ENCODE measurements around the gene CYB5A. TPM values are rescaled to one million over a fixed set of nuclear protein-coding genes. Genes with fewer than 3 reads are reported as not detected.
A peak's percentile ranks its signal among the peaks of the same experiment; 100 is the strongest.
"Not testable (repeated sequence)": the region's sequence is repeated elsewhere in the genome, so short reads cannot be mapped to it uniquely, and the experiment has no call there.

Gene CYB5A, protein sequence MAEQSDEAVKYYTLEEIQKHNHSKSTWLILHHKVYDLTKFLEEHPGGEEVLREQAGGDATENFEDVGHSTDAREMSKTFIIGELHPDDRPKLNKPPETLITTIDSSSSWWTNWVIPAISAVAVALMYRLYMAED
- total RNA-seq, result 10 to 100 TPM; 48.5 to 51.5 TPM

DNA sequence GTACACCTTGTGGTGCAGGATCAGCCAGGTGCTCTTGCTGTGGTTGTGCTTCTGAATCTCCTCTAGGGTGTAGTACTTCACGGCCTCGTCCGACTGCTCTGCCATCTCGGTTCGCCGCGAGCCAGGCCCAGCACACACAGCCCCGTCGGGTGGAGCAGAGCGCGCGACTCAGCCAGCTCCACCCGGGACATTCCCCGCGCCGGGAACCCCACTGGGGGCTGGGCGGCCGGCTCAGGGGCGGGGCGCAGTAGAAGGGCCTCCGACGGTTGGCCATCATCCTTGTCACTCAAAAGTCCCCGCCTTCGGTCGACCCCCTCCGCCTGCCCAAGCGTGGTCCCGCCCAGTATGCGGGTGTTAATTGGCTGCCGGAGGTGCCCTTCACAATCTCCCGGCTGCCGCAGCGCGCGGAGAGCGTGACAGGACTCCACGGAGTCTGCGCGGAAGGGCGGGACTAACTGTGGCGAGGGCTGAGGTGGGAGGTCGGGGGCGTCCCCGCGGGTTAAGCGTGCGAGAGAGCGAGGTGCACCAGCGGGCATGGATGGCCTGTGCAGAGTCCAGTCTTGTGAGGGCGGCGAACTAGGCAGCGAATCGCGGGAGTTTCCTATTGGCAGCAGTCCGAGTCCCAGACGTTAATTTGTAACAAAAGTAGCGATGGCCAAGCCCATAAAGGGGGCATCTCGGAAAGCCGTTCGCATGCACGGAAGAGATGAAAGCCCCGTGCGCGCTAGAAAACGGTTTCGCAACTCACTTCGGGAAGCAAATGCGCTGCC lies at the start of gene CYB5A:
CYB5A (minus strand) TSS at position 193 of the 770 bp plus-strand sequence; CDS start at position 105, 88 bp downstream.
- peak within 1 kb of the TSS; percentile 78 for H3K27ac Mint-ChIP-seq
- peak; percentile 97 for DNase-seq
- peaks cover 5% of the 10 kb centered on the region for H3K36me3 Mint-ChIP-seq
- no peaks in the 10 kb centered on the region for H3K27me3 Mint-ChIP-seq
- no peaks in the 10 kb centered on the region for H3K9me3 Mint-ChIP-seq
- H3K4me3 Mint-ChIP-seq, result peak within 1 kb of the TSS; percentile 92
- peaks cover 11% of the 10 kb centered on the region for H3K4me1 Mint-ChIP-seq

DNA sequence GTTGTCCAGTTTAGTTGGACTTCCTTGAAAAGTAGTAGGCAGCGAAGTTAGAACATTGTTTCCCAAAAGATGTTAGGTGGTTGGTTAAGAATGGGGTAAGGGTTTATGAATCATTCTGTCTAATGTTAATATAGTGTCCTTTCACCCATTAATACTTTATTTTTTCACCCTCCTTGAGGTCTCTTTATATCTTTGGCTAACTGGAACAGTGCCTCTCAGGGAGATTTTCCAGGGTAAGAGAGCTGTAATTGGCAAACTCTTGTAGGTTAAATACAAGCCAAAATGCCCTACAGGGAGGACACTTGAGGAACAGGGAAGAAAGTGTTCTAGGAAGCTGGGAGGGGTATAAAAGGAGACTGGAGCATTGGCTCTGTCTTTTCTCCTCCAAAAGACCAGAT lies 46.1 kb upstream of the CYB5A start:
- Mint-ChIP-seq H3K4me3 (no peak overlapping the region), H3K27me3 (peaks cover 10% of the 10 kb centered on the region), H3K36me3 (no peaks in the 10 kb centered on the region), H3K27ac (no peak overlapping the region), H3K9me3 (no peaks in the 10 kb centered on the region), H3K4me1 (peaks cover 3% of the 10 kb centered on the region)
- DNase-seq, result no peak

DNA sequence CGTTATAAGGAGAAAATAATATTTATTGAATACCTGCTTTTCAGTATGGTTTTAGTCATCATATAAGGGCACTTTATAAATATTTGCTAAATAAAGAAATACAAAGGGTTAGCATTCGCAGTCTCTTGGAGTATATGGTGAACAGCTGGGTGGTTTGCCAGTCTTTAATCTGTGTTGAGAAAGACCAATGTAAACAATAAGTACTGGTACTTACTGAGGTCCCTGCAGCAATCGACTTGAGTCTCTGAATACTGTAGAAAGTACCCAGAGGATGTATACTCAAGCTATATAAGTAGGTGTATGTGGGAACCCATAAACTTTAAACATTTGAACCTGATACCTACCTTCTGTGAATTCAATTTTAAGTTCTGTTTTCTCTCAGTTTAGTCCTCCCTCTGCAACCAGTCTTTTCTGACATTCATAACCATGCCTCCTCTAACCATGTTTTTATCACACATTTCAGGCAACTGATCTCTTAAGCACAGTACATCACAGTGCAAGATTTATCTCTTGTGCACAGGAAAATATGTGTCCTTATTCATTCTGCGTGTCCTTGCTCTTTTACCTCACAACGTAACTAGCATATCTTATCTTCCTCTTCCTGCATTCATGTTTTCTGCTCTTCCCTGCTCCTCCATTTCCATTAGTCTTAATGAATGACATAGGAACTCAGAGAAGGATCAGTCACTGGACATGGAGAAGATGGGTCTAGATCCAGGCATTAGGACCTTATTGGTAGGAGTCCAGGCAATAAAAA lies 45.6 kb upstream of the CYB5A start:
- no peak overlapping the region for H3K27ac Mint-ChIP-seq
- no peaks in the 10 kb centered on the region for H3K36me3 Mint-ChIP-seq
- no peaks in the 10 kb centered on the region for H3K9me3 Mint-ChIP-seq
- H3K4me1 Mint-ChIP-seq, result peaks cover 3% of the 10 kb centered on the region
- no peak overlapping the region for H3K4me3 Mint-ChIP-seq
- no peak for DNase-seq
- H3K27me3 Mint-ChIP-seq, result peaks cover 10% of the 10 kb centered on the region

DNA sequence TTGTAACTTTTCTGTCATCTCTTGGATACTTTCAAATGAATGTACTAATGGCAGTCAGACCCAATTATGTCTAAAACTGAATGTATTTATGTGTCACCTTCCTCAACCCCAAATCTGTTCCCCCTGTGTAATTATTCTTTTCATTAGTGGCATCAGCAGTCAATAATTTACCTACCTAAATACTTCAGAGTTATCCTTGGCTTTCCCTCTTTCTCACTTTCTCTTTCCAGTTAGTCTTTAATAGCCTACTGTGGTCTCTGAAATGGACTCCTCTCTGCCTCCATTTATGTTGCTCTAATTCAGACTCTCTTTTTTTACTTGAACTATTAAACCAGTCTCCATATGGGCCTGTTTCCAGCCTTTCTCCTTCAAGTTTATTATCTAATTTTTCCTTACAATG lies 44.9 kb upstream of the CYB5A start:
- no peaks in the 10 kb centered on the region for H3K9me3 Mint-ChIP-seq
- H3K36me3 Mint-ChIP-seq, result no peaks in the 10 kb centered on the region
- peaks cover 10% of the 10 kb centered on the region for H3K27me3 Mint-ChIP-seq
- H3K27ac Mint-ChIP-seq, result no peak overlapping the region
- no peak for DNase-seq
- no peak overlapping the region for H3K4me3 Mint-ChIP-seq
- peaks cover 2% of the 10 kb centered on the region for H3K4me1 Mint-ChIP-seq

DNA sequence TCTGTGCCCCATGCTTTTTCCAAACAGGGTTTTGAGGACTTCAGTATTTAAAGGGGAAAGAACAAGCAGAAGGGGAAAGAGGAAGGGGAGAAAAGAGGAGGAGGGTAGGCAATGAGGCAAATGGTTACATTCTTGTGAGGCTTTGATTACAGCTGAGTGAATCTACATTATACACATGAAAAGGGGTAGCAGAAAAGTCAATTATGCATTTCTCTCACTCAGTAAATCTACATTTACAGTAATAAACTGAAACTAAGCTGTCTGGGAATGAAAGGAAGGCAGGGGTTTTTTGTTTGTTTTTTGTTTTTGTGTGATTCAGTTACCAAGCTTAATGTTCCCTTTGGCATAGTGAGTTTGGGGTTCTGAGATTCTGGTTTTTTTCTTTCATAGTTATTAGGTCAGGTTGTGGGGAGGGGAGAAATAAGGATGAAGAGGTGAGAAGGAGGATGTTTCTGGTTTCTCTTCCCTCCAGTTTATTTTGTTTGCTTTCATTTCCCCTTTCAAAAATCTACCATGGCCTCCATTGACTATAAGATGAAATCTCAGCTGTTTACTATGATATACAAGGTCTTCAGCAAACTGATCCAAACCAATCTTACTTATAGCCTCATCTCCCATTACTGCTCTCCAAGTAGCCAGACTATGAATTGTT lies 42.6 kb upstream of the CYB5A start:
- DNase-seq, result no peak
- Mint-ChIP-seq H3K27ac (no peak overlapping the region), H3K9me3 (no peaks in the 10 kb centered on the region), H3K4me3 (no peak overlapping the region), H3K4me1 (peaks cover 2% of the 10 kb centered on the region), H3K36me3 (no peaks in the 10 kb centered on the region), H3K27me3 (peaks cover 10% of the 10 kb centered on the region)

DNA sequence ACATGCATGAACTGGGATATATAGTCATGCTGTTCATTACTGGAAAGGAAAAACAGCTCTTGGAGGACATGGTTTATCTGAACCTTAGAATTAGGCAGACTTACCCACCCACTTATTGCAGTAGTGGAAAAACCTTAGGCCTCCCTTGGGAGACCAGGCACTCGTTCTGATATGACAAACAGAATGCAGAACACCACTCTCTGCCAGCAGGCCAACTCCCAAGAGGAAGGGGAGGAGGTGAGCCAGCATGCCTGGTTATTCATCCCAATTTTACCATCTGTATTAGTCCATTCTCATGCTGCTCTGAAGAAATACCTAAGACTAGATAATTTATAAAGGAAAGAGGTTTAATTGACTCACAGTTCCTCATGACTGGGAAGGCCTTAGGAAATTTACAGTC lies 41.3 kb upstream of the CYB5A start:
- H3K27ac Mint-ChIP-seq, result no peak overlapping the region
- H3K36me3 Mint-ChIP-seq, result no peaks in the 10 kb centered on the region
- no peak for DNase-seq
- no peaks in the 10 kb centered on the region for H3K9me3 Mint-ChIP-seq
- peaks cover 2% of the 10 kb centered on the region for H3K4me1 Mint-ChIP-seq
- H3K27me3 Mint-ChIP-seq, result peaks cover 5% of the 10 kb centered on the region
- H3K4me3 Mint-ChIP-seq, result no peak overlapping the region

DNA sequence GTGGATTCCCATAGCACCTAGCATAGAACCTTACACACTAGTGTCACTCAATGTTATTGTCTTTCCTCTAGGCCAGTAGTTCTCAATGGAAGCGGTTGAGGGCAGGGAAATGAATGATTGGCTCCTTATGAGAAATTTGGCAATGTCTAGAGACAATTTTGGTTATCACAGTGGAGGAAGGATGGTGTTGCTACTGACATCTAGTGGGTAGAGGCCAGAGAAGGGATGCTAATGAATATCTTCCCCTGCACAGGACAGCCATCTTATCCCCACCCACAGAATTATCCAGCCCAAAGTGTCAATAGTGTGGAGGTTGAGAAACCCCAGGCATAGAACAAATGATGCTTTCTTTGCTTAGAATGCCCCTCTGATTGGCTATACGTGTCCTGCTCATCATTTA lies 39.6 kb upstream of the CYB5A start:
- no peaks in the 10 kb centered on the region for H3K36me3 Mint-ChIP-seq
- H3K27me3 Mint-ChIP-seq, result no peaks in the 10 kb centered on the region
- no peak for DNase-seq
- H3K4me1 Mint-ChIP-seq, result peaks cover 2% of the 10 kb centered on the region
- H3K27ac Mint-ChIP-seq, result no peak overlapping the region
- no peaks in the 10 kb centered on the region for H3K9me3 Mint-ChIP-seq
- H3K4me3 Mint-ChIP-seq, result no peak overlapping the region

DNA sequence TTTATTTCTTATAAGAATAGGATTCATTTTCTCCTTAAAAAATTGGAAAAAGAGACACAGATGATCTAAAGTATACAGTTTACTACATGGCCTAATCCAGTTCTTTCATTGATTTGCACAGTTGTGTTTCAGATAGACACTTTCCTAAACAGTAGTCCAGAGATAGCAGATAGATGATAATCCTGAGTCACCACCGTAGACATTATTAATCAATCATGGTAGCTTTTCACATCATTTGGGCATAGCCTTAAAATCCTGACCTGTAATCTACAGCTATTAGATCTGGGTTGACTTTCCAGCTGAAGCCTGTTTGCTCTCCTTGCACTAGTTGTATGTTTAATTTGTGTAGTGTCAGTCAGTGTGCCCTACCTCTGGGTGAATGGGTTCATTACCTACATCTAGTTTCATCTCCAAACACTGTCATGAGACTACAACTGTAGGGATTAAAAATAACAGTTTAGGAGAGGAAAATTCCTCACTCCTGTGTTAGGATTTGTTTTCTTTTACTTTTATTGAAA lies 38.0 kb upstream of the CYB5A start:
- no peaks in the 10 kb centered on the region for H3K36me3 Mint-ChIP-seq

DNA sequence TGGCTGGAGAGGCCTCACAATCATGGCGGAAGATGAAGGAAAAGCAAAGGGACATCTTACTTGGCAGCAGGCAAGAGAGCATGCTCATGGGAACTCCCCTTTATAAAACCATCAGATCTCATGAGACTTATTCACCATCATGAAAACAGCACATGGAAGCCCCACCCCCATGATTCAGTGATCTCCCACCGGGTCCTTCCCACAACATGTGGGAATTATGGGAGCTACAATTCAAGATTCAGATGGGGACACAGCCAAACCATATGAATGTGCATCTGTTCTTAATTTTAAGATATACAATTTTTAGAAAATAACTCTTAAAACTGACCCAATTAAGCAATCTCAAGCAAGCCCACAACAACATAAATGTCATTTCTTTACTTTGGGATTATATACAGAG lies 36.4 kb upstream of the CYB5A start:
- no peak for DNase-seq
- Mint-ChIP-seq H3K4me3 (no peak overlapping the region), H3K27me3 (no peaks in the 10 kb centered on the region), H3K27ac (no peak overlapping the region), H3K4me1 (no peaks in the 10 kb centered on the region), H3K36me3 (no peaks in the 10 kb centered on the region), H3K9me3 (no peaks in the 10 kb centered on the region)

More for the DNA sequence above, 38.0 kb upstream of the CYB5A start:
- Mint-ChIP-seq H3K27ac (no peak overlapping the region), H3K9me3 (no peaks in the 10 kb centered on the region), H3K4me1 (peaks cover 2% of the 10 kb centered on the region), H3K4me3 (no peak overlapping the region), H3K27me3 (no peaks in the 10 kb centered on the region)
- DNase-seq, result no peak

DNA sequence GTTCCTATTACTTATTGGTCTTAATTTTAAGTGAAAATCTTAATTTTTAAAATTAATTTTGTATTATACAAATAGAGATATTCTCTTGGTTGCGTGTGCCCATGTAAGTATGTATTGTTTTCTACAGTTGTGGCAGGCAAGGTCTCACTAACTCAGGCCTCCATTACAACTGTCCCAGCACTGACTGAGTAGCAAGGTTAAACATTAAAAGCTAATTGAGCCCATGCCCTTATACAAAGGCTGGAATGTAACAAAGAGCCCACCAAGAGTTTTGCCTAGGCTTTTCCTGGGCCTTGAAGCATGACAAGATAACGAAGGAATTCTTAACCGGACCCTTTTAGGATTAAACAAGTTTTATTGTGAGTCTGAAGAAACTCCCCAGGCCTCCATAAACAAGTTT lies 35.0 kb upstream of the CYB5A start:
- not testable (repeated sequence) for H3K27me3 Mint-ChIP-seq, H3K4me3 Mint-ChIP-seq, H3K4me1 Mint-ChIP-seq, H3K27ac Mint-ChIP-seq, H3K36me3 Mint-ChIP-seq, DNase-seq, H3K9me3 Mint-ChIP-seq

DNA sequence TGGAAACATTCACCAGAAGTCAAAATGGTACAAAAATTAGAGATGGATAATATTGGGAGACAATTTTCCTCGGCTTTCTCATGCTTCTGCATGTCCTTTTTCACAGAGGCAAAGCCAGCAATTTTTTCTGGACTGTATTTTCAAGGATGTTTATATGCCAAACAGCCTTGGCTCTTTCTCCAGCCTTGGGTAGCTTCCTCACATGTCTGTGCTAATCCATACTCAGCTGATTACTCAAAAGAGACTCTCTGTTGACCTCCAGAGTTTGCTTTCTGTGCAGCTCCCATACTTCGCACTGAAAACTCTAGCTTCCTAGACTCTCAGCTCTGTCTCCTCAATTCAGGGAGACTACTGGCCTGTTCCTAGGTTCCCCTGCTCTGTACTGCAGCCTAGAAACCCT lies 34.5 kb upstream of the CYB5A start:
- no peaks in the 10 kb centered on the region for H3K36me3 Mint-ChIP-seq
- no peaks in the 10 kb centered on the region for H3K27me3 Mint-ChIP-seq
- no peaks in the 10 kb centered on the region for H3K9me3 Mint-ChIP-seq
- no peak overlapping the region for H3K27ac Mint-ChIP-seq
- no peak for DNase-seq
- no peak overlapping the region for H3K4me3 Mint-ChIP-seq
- H3K4me1 Mint-ChIP-seq, result no peaks in the 10 kb centered on the region

DNA sequence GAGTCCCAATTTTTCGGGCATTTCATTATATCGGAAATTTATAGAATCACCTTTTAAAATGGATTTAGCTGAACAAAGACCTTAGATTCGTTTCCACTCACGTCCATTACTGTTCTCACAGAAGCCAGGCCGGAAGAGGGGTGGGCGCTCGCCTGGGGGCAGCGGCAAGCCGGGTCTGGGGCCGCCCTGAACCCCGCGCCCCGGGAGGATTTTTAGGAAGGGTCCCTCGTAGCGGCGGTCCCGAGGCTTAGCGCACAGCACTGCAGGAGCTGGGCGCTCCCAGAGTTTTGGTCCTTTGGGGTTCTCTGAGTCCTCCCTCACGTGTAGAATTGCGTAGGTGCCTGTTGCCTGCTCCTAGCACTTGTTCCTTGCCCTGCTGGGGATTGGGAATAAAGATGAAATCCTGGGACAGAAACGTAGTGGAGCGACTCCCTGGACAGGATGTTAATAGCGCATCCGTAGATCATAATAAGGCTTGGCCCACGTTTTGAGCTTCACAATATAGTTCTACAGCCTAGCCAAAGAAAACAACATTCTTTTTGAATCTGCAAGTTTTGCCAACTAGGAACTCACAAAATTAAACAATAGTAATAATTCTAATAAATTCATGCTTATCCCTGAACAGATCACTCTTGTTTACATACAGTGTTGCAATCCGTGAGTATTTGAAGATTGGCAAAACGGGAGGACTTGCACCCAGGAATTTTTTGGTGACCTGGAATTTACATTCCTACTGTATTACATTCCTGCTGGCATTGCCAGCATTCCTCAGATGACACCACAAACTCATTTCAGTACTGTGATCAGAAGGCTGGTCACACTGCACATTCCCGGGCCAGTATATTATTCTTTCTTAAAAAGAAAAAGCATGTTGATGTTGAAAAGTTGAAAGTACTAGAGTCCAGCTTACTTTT lies 24.8 kb upstream of the CYB5A start:
- no peaks in the 10 kb centered on the region for H3K36me3 Mint-ChIP-seq
- no peak overlapping the region for H3K4me3 Mint-ChIP-seq
- H3K27me3 Mint-ChIP-seq, result no peaks in the 10 kb centered on the region

DNA sequence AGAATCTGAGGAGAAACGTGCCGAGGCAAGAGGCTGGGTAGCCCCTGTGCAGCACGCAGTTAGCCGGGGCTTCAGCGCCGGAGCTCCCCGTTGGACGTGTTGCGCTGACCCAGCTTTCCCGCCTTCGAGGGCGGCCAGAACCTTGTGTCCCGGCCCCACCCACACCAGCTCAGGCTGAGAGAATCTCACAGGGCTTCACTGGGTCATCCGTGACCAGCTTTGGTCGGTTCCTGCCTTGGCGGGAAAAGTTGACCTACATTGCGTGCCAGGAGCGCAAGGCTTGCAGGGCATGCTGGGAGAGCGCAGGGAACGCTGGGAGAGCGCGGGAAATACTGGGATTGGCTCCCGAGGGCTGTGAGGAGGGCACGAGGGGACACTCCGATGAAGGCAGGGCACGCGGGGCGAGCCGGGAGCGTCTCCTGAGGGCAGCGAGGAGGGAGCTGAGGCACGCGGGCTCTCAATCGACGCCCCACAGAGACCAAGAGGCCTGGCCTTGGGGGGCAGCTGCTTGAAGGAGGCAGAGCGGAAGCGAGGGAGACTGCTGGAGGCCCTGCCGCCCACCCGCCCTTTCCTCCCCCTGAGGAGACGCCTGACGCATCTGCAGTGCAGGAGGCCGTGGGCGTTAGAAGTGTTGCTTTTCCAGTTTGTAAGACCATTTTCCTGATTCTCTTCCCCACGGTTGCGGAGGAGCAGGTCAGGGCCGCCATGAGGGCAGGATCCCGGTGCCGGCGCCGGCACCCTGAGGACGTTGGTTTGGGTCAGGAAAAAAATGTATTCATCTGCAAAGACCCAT lies 23.9 kb upstream of the CYB5A start, which contains the start of gene C18orf63:
C18orf63 (plus strand) TSS at position 376 of the 793 bp plus-strand sequence. CDS start 2,027 bp downstream, outside the sequence.
- Mint-ChIP-seq H3K4me1 (no peaks in the 10 kb centered on the region), H3K36me3 (no peaks in the 10 kb centered on the region), H3K27me3 (no peaks in the 10 kb centered on the region), H3K4me3 (no peak within 1 kb of the TSS), H3K9me3 (no peaks in the 10 kb centered on the region), H3K27ac (no peak within 1 kb of the TSS)
- no peak for DNase-seq

More for the DNA sequence above, 24.8 kb upstream of the CYB5A start:
- no peak for DNase-seq
- H3K4me1 Mint-ChIP-seq, result no peaks in the 10 kb centered on the region
- no peak overlapping the region for H3K27ac Mint-ChIP-seq
- H3K9me3 Mint-ChIP-seq, result no peaks in the 10 kb centered on the region

All from activated naive CD8-positive, alpha-beta T cell treated with anti-CD3 and anti-CD28 coated beads for 36 hours (primary cell).